ENCODE data around the gene C1orf159. TPM values are rescaled to one million over a fixed set of nuclear protein-coding genes. Genes with fewer than 3 reads are reported as not detected.

C1orf159 gene
- total and polyA plus RNA-seq, 2 of the 8 experiments (the other 6 are each of a cell fraction or from before 2014, with no cell fraction given): 10.0 to 10.9 TPM

DNA sequence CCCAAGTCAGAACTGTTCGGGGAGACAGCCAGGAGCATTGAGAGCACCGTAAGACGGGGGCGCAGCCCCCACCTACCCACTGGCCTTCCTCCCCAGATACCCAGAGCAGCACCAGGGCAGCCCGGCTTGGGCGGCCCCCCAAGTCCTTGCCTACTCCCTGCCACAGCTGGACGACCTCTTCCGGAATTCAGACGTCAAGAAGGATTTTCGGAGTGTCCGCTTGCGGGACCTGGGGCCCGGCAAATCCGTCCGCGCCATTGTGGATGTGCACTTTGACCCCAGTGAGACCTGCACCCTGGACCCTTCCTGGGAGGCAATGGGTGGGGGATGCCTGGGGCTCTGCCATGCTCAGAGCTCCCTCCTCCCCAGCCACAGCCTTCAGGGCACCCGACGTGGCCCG, 68.5 kb downstream of the C1orf159 start:
- Histone ChIP-seq H3K27ac (ENCODE audit: low read depth, low read length) (no peak overlapping the region), H3K4me3 (ENCODE audit: extremely low read depth in 1 of 4, insufficient read depth in 2 of 4, low read depth in 3 of 4, low read length in 4 of 4) (no peak overlapping the region), H2AK5ac (ENCODE audit: low read depth, low read length) (no peak overlapping the region), H3K9ac (replicated peaks in 1 of 4; ENCODE audit: extremely low read depth in 1 of 4, low read depth in 3 of 4, low read length in 3 of 4) (no peak overlapping the region), H2AFZ (ENCODE audit: low read length) (no peak overlapping the region), H3K4me1 (replicated peaks in 1 of 4; ENCODE audit: control insufficient read depth in 3 of 4, insufficient read depth in 4 of 4, low read length in 3 of 4) (no peaks in the 10 kb centered on the region), H3K4ac (replicated peaks; ENCODE audit: insufficient read length, low read depth, low read length) (no peak overlapping the region), H2BK120ac (replicated peaks; ENCODE audit: low read depth, low read length) (no peak overlapping the region), H2BK12ac (ENCODE audit: low read depth, low read length) (no peak overlapping the region), H3K36me3 (ENCODE audit: control insufficient read depth in 2 of 4, insufficient read depth in 4 of 4, low read length in 3 of 4) (peaks cover 6 to 82% (median 34%) of the 10 kb centered on the region in 4 experiments), H3K79me2 (ENCODE audit: control insufficient read depth in 1 of 2, insufficient read depth in 2 of 2, low read length in 2 of 2) (no peaks in the 10 kb centered on the region), H4K20me1 (replicated peaks in 1 of 2; ENCODE audit: control insufficient read depth in 1 of 2, insufficient read depth in 2 of 2, low read length in 2 of 2) (peaks cover 10 to 20% of the 10 kb centered on the region in 2 experiments), H3K23ac (ENCODE audit: insufficient read length) (no peak overlapping the region), H4K91ac (replicated peaks; ENCODE audit: insufficient read length, low read length) (no peak overlapping the region), H4K8ac (ENCODE audit: extremely low read depth, insufficient read depth, low read length) (no peak overlapping the region; the same call in 1 of the 2 replicates), H3K27me3 (replicated peaks in 1 of 4; ENCODE audit: control insufficient read depth in 3 of 4, extremely low read depth in 1 of 4, insufficient read depth in 3 of 4, low read length in 3 of 4) (no peaks in the 10 kb centered on the region), H2BK5ac (ENCODE audit: low read depth, low read length) (no peak overlapping the region), H2BK20ac (ENCODE audit: low read length) (no peak overlapping the region), H2BK15ac (ENCODE audit: low read length) (no peak overlapping the region), H3K56ac (replicated peaks; ENCODE audit: insufficient read length, low read depth, low read length) (no peak overlapping the region), H3K18ac (ENCODE audit: extremely low read depth, low read length) (no peak overlapping the region), H4K5ac (ENCODE audit: insufficient read length, low read depth, low read length) (no peak overlapping the region), H3K9me3 (ENCODE audit: insufficient read depth in 2 of 2, low read depth in 1 of 2, low read length in 1 of 2) (no peaks in the 10 kb centered on the region), H3K23me2 (ENCODE audit: low read depth, low read length) (no peaks in the 10 kb centered on the region), H3K4me2 (ENCODE audit: insufficient read depth in 1 of 2, low read depth in 2 of 2, low read length in 2 of 2) (no peak overlapping the region), H3K14ac (ENCODE audit: insufficient read length) (no peak overlapping the region), H3K79me1 (ENCODE audit: low read depth, low read length) (peaks cover 6% of the 10 kb centered on the region)
- WGBS, 2 experiments (ENCODE audit: extremely low coverage in 1 of 2, insufficient coverage in 1 of 2, insufficient read length in 1 of 2, insufficient replicate concordance in 2 of 2, low coverage in 1 of 2, low lambda C conversion rate in 2 of 2, missing lambda C conversion rate in 1 of 2): 94% methylated on average over 13 of the region's 19 CpGs; no CpG with 5 or more reads in 1 of the 2 experiments
- POLR2A ChIA-PET (ENCODE audit: partially characterized antibody): no interaction called here
- FAIRE-seq (no peak), DNase-seq (ENCODE audit: low read depth in 1 of 2, low spot score in 2 of 2) (no peak)
- TF ChIP-seq SIX5 (IDR thresholded peaks at IDR 0.05; ENCODE audit: low read depth, low read length): no peak
- no peak for TF ChIP-seq RXRA (IDR thresholded peaks at IDR 0.05; ENCODE audit: insufficient read depth, low read depth, low read length)
- TF ChIP-seq GABPA (IDR thresholded peaks at IDR 0.05; ENCODE audit: borderline replicate concordance, insufficient read depth, low read length): no peak
- TF ChIP-seq BCL11A (IDR thresholded peaks at IDR 0.05; ENCODE audit: low read depth in 2 of 2, low read length in 2 of 2): no peak
- no peak for TF ChIP-seq CTBP2 (IDR thresholded peaks at IDR 0.05; ENCODE audit: borderline replicate concordance, insufficient read depth, insufficient read length, low read length)
- TF ChIP-seq POU5F1 (IDR thresholded peaks at IDR 0.05; ENCODE audit: low read depth, low read length): no peak
- TF ChIP-seq CEBPB (IDR thresholded peaks at IDR 0.05; ENCODE audit: low read depth, low read length): no peak
- no peak for TF ChIP-seq CHD1 (IDR thresholded peaks at IDR 0.05; ENCODE audit: low read depth, low read length)
- no peak for TF ChIP-seq RFX5 (IDR thresholded peaks at IDR 0.05; ENCODE audit: borderline replicate concordance, low read depth, low read length)
- no peak for TF ChIP-seq CBX5 (IDR thresholded peaks at IDR 0.05; ENCODE audit: low read depth, low read length)
- no peak for TF ChIP-seq TAF1 (IDR thresholded peaks at IDR 0.05; ENCODE audit: low read depth, low read length)
- no peak for TF ChIP-seq CHD2 (IDR thresholded peaks at IDR 0.05; ENCODE audit: low read length)
- TF ChIP-seq JUND (IDR thresholded peaks at IDR 0.05; ENCODE audit: low read length): no peak
- no peak for TF ChIP-seq TAF7 (optimal IDR thresholded peaks at IDR 0.05; ENCODE audit: borderline replicate concordance, low read depth, low read length)
- TF ChIP-seq SRF (IDR thresholded peaks at IDR 0.05; ENCODE audit: low read depth, low read length): no peak
- CTCF ChIA-PET (ENCODE audit: partially characterized antibody): interaction anchor here (0.6 to 2.4 kb wide), 3 partner anchors 10 to 218 kb away, joined by 3 to 6 read pairs (median 4); no protein-coding TSS in a partner anchor

All from H1 (cell line).